Hepatocyte (in vitro differentiated cells): ENCODE data around the gene SLC20A1. TPM values are rescaled to one million over a fixed set of nuclear protein-coding genes. Genes with fewer than 3 reads are reported as not detected.

Experiments used
- DNase-seq: peaks from one replicate; pipeline ENCODE4 v3.0.0-alpha.2; 2016; ENCODE audit warnings: low spot score
- H2AFZ ChIP-seq: fragments of 200-600 bp; sonication (generic); 2 replicates; pipeline ENCODE4 v1.6.0; 2016; ENCODE audit warnings: antibody characterized with exemption, mild to moderate bottlenecking
- H3K27ac ChIP-seq: fragments of 200-600 bp; sonication (generic); 2 replicates; pipeline ENCODE4 v1.5.1; 2016; ENCODE audit warnings: mild to moderate bottlenecking
- H3K27me3 ChIP-seq: fragments of 200-600 bp; sonication (generic); 2 replicates; pipeline ENCODE4 v1.6.1; 2016
- H3K36me3 ChIP-seq: fragments of 200-600 bp; sonication (generic); replicated peaks from 2 replicates; pipeline ENCODE4 v1.5.1; 2016; ENCODE audit warnings: low read depth; ENCODE audit not compliant: insufficient read depth
- H3K4me1 ChIP-seq: fragments of 200-600 bp; sonication (generic); 2 replicates; pipeline ENCODE4 v1.5.1; 2016; ENCODE audit warnings: mild to moderate bottlenecking, moderate library complexity; ENCODE audit not compliant: insufficient read depth
- H3K4me2 ChIP-seq: fragments of 200-600 bp; sonication (generic); 2 replicates; pipeline ENCODE4 v1.6.0; 2016
- H3K4me3 ChIP-seq: fragments of 200-600 bp; sonication (generic); 2 replicates; pipeline ENCODE4 v1.5.1; 2016; ENCODE audit warnings: mild to moderate bottlenecking
- H3K79me2 ChIP-seq: fragments of 200-600 bp; sonication (generic); 2 replicates; pipeline ENCODE4 v1.6.0; 2017; ENCODE audit warnings: mild to moderate bottlenecking
- H3K9me2 ChIP-seq: fragments of 200-600 bp; sonication (generic); replicated peaks from 2 replicates; pipeline ENCODE4 v1.6.0; 2017; ENCODE audit warnings: mild to moderate bottlenecking; ENCODE audit not compliant: insufficient read depth
- H3K9me3 ChIP-seq: fragments of 200-600 bp; sonication (generic); 2 replicates; pipeline ENCODE4 v1.5.1; 2016; ENCODE audit warnings: low read depth, mild to moderate bottlenecking
- H4K20me1 ChIP-seq: fragments of 200-600 bp; sonication (generic); 2 replicates; pipeline ENCODE4 v1.6.0; 2016; ENCODE audit warnings: mild to moderate bottlenecking; ENCODE audit not compliant: insufficient read depth, poor library complexity, severe bottlenecking
- CTCF ChIP-seq: fragments of 200-600 bp; sonication (generic); IDR thresholded peaks from 2 replicates; pipeline ENCODE4 v1.5.1; 2016; ENCODE audit warnings: antibody characterized with exemption, mild to moderate bottlenecking; ENCODE audit not compliant: poor library complexity
- EZH2 ChIP-seq: fragments of 200-600 bp; sonication (generic); IDR thresholded peaks from 2 replicates; pipeline ENCODE4 v1.6.1; 2016; ENCODE audit warnings: antibody characterized with exemption, mild to moderate bottlenecking, borderline replicate concordance
- EZH2phosphoT487 ChIP-seq: fragments of 200-600 bp; sonication (generic); IDR thresholded peaks from one replicate; pipeline ENCODE4 v1.6.1; 2018; ENCODE audit warnings: antibody characterized with exemption, mild to moderate bottlenecking, low read depth, moderate library complexity; ENCODE audit not compliant: unreplicated experiment, severe bottlenecking
- WGBS: methylation state at CpG from one replicate; pipeline ENCODE4 v1.1.6; 2016; ENCODE audit warnings: low lambda C conversion rate; ENCODE audit errors: missing lambda C conversion rate; 5-methylcytosine and 5-hydroxymethylcytosine counted together
- polyA plus RNA-seq: library from polyadenylated mRNA; unstranded; fragments of >200 nt; fragmentation: Nextera tagmentation; extraction: Ambion mirVana; gene quantifications from 2 replicates; pipeline ENCODE4 v1.2.1, GENCODE V29; 2016
- total RNA-seq: library from RNA; depleted of rRNA; stranded (reverse); fragments of >200 nt; gene quantifications from 2 replicates; pipeline ENCODE4 v1.2.3, GENCODE V29; 2014

Gene SLC20A1
- total and polyA plus RNA-seq, 2 experiments from 2014 or later, result 63.6 to 135 TPM

- H3K79me2 ChIP-seq, result peaks cover 7% of the 10 kb centered on the region
- no peaks in the 10 kb centered on the region for H3K36me3 ChIP-seq
- 93% methylated on average over 11 of the region's 11 CpGs for WGBS
These were observed 13.3 kb downstream of the SLC20A1 start for GRCh38 chr2:112658839-112659667.

GRCh38 chr2:112660138-112660537, 14.4 kb downstream of the SLC20A1 start:
- Histone ChIP-seq H3K36me3 (no peaks in the 10 kb centered on the region), H4K20me1 (no peaks in the 10 kb centered on the region), H3K4me3 (no peak overlapping the region), H3K79me2 (peaks cover 7% of the 10 kb centered on the region), H3K27me3 (no peaks in the 10 kb centered on the region), H3K4me2 (no peak overlapping the region), H3K27ac (no peak overlapping the region), H3K4me1 (no peaks in the 10 kb centered on the region), H3K9me2 (no peaks in the 10 kb centered on the region), H3K9me3 (no peaks in the 10 kb centered on the region), H2AFZ (no peak overlapping the region)
- no peak for TF ChIP-seq EZH2phosphoT487
- no peak for TF ChIP-seq EZH2
- TF ChIP-seq CTCF, result no peak
- no peak for DNase-seq

More at GRCh38 chr2:112658839-112659667, 13.3 kb downstream of the SLC20A1 start:
- Histone ChIP-seq H3K4me1 (no peaks in the 10 kb centered on the region), H3K4me3 (no peak overlapping the region), H4K20me1 (no peaks in the 10 kb centered on the region), H2AFZ (no peak overlapping the region), H3K9me3 (no peaks in the 10 kb centered on the region), H3K9me2 (no peaks in the 10 kb centered on the region), H3K27me3 (no peaks in the 10 kb centered on the region), H3K4me2 (no peak overlapping the region), H3K27ac (no peak overlapping the region)
- no peak for DNase-seq
- TF ChIP-seq EZH2phosphoT487 (no peak), EZH2 (no peak)

GRCh38 chr2:112661656-112662305, 16.0 kb downstream of the SLC20A1 start:
- Histone ChIP-seq H3K4me3 (no peak overlapping the region), H3K27me3 (no peaks in the 10 kb centered on the region), H3K4me1 (no peaks in the 10 kb centered on the region), H3K79me2 (peaks cover 7% of the 10 kb centered on the region), H4K20me1 (no peaks in the 10 kb centered on the region), H3K9me2 (no peaks in the 10 kb centered on the region), H3K4me2 (no peak overlapping the region), H3K9me3 (no peaks in the 10 kb centered on the region), H2AFZ (no peak overlapping the region), H3K36me3 (no peaks in the 10 kb centered on the region), H3K27ac (no peak overlapping the region)
- 94% methylated on average over 8 of the region's 8 CpGs for WGBS
- no peak for TF ChIP-seq CTCF
- no peak for TF ChIP-seq EZH2phosphoT487
- no peak for DNase-seq

GRCh38 chr2:112662704-112663103, 17.0 kb downstream of the SLC20A1 start:
- H3K4me3 ChIP-seq, result no peak overlapping the region
- H3K9me2 ChIP-seq, result no peaks in the 10 kb centered on the region
- H3K36me3 ChIP-seq, result no peaks in the 10 kb centered on the region
- H3K27me3 ChIP-seq, result no peaks in the 10 kb centered on the region
- no peak overlapping the region for H2AFZ ChIP-seq
- H3K79me2 ChIP-seq, result peaks cover 6% of the 10 kb centered on the region
- H3K27ac ChIP-seq, result no peak overlapping the region
- no peaks in the 10 kb centered on the region for H4K20me1 ChIP-seq
- whole genome bisulfite sequencing, result 81% methylated on average over 3 of the region's 3 CpGs
- DNase-seq, result peak; percentile 34
- H3K4me2 ChIP-seq, result no peak overlapping the region
- no peaks in the 10 kb centered on the region for H3K9me3 ChIP-seq
- H3K4me1 ChIP-seq, result no peaks in the 10 kb centered on the region
- TF ChIP-seq CTCF (no peak), EZH2 (no peak), EZH2phosphoT487 (no peak)
